PC-9 (cell line): ENCODE results near the gene C15orf40. TPM values are rescaled to one million over a fixed set of nuclear protein-coding genes. Genes with fewer than 3 reads are reported as not detected.

Experiments used
- BruUV-seq: library from RNA; stranded (reverse); fragments of 400-500 nt; replicated peaks from 2 replicates; lab custom pipeline; 2021; lab: Mats Ljungman, UMichigan
- CTCF ChIA-PET: fragments of 300-600 bp; sonication (Branson Sonifier 250); formaldehyde crosslinking; loops from one replicate; lab custom pipeline; 2022; ENCODE audit warnings: antibody characterized with exemption; lab: Charles Lee
- POLR2A ChIA-PET: fragments of 300-600 bp; sonication (Branson Sonifier 250); formaldehyde crosslinking; loops from one replicate; lab custom pipeline; 2022; ENCODE audit warnings: antibody characterized with exemption; ENCODE audit not compliant: unreplicated experiment; lab: Charles Lee
- DNase-seq, 2 experiments: peaks; one replicate each; pipeline versions ENCODE4 v3.0.0 to v3.0.0-alpha.2; 2015 to 2022; ENCODE audit warnings: mixed read lengths in 1 of 2
- H2AFZ ChIP-seq: fragments of 200-600 bp; sonication (generic); 2 replicates; pipeline ENCODE4 v1.8.1; 2017; ENCODE audit warnings: antibody characterized with exemption
- H3F3A ChIP-seq: fragments of 200-600 bp; sonication (generic); 2 replicates; pipeline ENCODE4 v1.8.1; 2017; ENCODE audit warnings: antibody characterized with exemption, mild to moderate bottlenecking, low read depth; ENCODE audit not compliant: insufficient read depth
- H3K27ac ChIP-seq: fragments of 200-600 bp; sonication (generic); 2 replicates; pipeline ENCODE4 v1.6.1; 2016; ENCODE audit warnings: mixed run types
- H3K27me3 ChIP-seq: fragments of 200-600 bp; sonication (generic); 2 replicates; pipeline ENCODE4 v1.6.1; 2016; ENCODE audit warnings: low read depth, mixed run types; ENCODE audit not compliant: insufficient read depth
- H3K36me3 ChIP-seq: fragments of 200-600 bp; sonication (generic); 2 replicates; pipeline ENCODE4 v1.6.1; 2016; ENCODE audit warnings: low read depth, mixed run types
- H3K4me1 ChIP-seq: fragments of 200-600 bp; sonication (generic); replicated peaks from 2 replicates; pipeline ENCODE4 v1.6.1; 2016; ENCODE audit warnings: mixed run types; ENCODE audit not compliant: insufficient read depth
- H3K4me2 ChIP-seq: fragments of 200-600 bp; sonication (generic); 2 replicates; pipeline ENCODE4 v1.6.1; 2017; ENCODE audit warnings: mixed run types
- H3K4me3 ChIP-seq: fragments of 200-600 bp; sonication (generic); 2 replicates; pipeline ENCODE4 v1.6.1; 2016; ENCODE audit warnings: mixed run types
- H3K79me2 ChIP-seq: fragments of 200-600 bp; sonication (generic); 2 replicates; pipeline ENCODE4 v1.6.1; 2017; ENCODE audit warnings: low read depth, mixed run types
- H3K9me2 ChIP-seq: fragments of 200-600 bp; sonication (generic); 2 replicates; pipeline ENCODE4 v1.8.1; 2017; ENCODE audit warnings: mild to moderate bottlenecking; ENCODE audit not compliant: insufficient read depth
- H3K9me3 ChIP-seq: fragments of 200-600 bp; sonication (generic); 2 replicates; pipeline ENCODE4 v1.8.1; 2016; ENCODE audit warnings: low read depth; ENCODE audit not compliant: insufficient read depth
- H4K20me1 ChIP-seq: fragments of 200-600 bp; sonication (generic); 2 replicates; pipeline ENCODE4 v1.8.1; 2017; ENCODE audit not compliant: insufficient read depth
- CTCF ChIP-seq: fragments of 200-600 bp; sonication (generic); conservative IDR thresholded peaks from 2 replicates; pipeline ENCODE4 v1.6.1; 2017; ENCODE audit warnings: mixed run types, antibody characterized with exemption, mild to moderate bottlenecking, moderate library complexity
- EZH2 ChIP-seq: fragments of 200-600 bp; sonication (generic); IDR thresholded peaks from 2 replicates; pipeline ENCODE4 v1.8.0; 2017; ENCODE audit warnings: antibody characterized with exemption, low read depth
- intact Hi-C: fragments of 100-400 bp; cut with micrococcal nuclease; formaldehyde crosslinking; loops from one replicate; pipeline ENCODE4 v1.10.0; 2022; ENCODE audit not compliant: unreplicated experiment
- total RNA-seq: library from RNA; stranded (reverse); gene quantifications from 2 replicates; pipeline ENCODE4 v1.2.3, GENCODE V29; 2021

The C15orf40 gene
- total RNA-seq, 1 experiment from 2014 or later: 21.2 TPM

GRCh38 chr15:82959423-82959822 is 52.0 kb downstream of the C15orf40 start:
- POLR2A ChIA-PET: no interaction called here
- H4K20me1 ChIP-seq: no peaks in the 10 kb centered on the region
- BruUV-seq: no TSS peak
- no peak for DNase-seq
- H3K79me2 ChIP-seq: no peaks in the 10 kb centered on the region
- H3K9me2 ChIP-seq: no peaks in the 10 kb centered on the region
- no peak overlapping the region for H2AFZ ChIP-seq
- TF ChIP-seq EZH2 (no peak), CTCF (no peak)
- H3K4me1 ChIP-seq: no peaks in the 10 kb centered on the region
- H3K9me3 ChIP-seq: no peaks in the 10 kb centered on the region
- CTCF ChIA-PET: no interaction called here
- no peaks in the 10 kb centered on the region for H3K36me3 ChIP-seq
- H3K4me2 ChIP-seq: no peak overlapping the region
- peaks cover 6% of the 10 kb centered on the region; the same call in 1 of the 2 replicates for H3K27me3 ChIP-seq
- H3K4me3 ChIP-seq: no peak overlapping the region
- H3K27ac ChIP-seq: no peak overlapping the region
- no peaks in the 10 kb centered on the region for H3F3A ChIP-seq
- intact Hi-C loops: no loop called here

- POLR2A ChIA-PET: no interaction called here
These were observed 52.8 kb downstream of the C15orf40 start for GRCh38 chr15:82958638-82959037.

GRCh38 chr15:82952158-82953081 is 59.0 kb downstream of the C15orf40 start, which contains the start of gene HOMER2:
TSS of gene HOMER2 (minus strand) at chr15:82952720. CDS start at chr15:82952535, 185 bp downstream.
- H3K4me2 ChIP-seq: peak within 1 kb of the TSS; percentile 60
- H3F3A ChIP-seq: no peaks in the 10 kb centered on the region
- CTCF ChIA-PET: no interaction called here
- H3K4me1 ChIP-seq: no peaks in the 10 kb centered on the region
- POLR2A ChIA-PET: no interaction called here
- H3K27me3 ChIP-seq: peaks cover 7% of the 10 kb centered on the region; the same call in 1 of the 2 replicates
- H3K79me2 ChIP-seq: no peaks in the 10 kb centered on the region
- H4K20me1 ChIP-seq: no peaks in the 10 kb centered on the region
- DNase-seq: peak in 1 of 2 experiments; percentile 41
- intact Hi-C loops: no loop called here
- BruUV-seq: no TSS peak
- peak within 1 kb of the TSS; percentile 40; the same call in 1 of the 2 replicates for H2AFZ ChIP-seq
- TF ChIP-seq CTCF (no peak), EZH2 (no peak)
- no peaks in the 10 kb centered on the region for H3K36me3 ChIP-seq
- no peaks in the 10 kb centered on the region for H3K9me2 ChIP-seq
- H3K27ac ChIP-seq: no peak within 1 kb of the TSS
- peak within 1 kb of the TSS; percentile 47; the same call in 1 of the 2 replicates for H3K4me3 ChIP-seq
- H3K9me3 ChIP-seq: no peaks in the 10 kb centered on the region

More at GRCh38 chr15:82958638-82959037, 52.8 kb downstream of the C15orf40 start:
- H3K79me2 ChIP-seq: no peaks in the 10 kb centered on the region
- no peak overlapping the region for H2AFZ ChIP-seq
- CTCF ChIA-PET: no interaction called here
- intact Hi-C loops: no loop called here
- H3K36me3 ChIP-seq: no peaks in the 10 kb centered on the region
- H3K4me2 ChIP-seq: no peak overlapping the region
- no peaks in the 10 kb centered on the region for H3K9me2 ChIP-seq
- H3K4me3 ChIP-seq: no peak overlapping the region
- H3K4me1 ChIP-seq: no peaks in the 10 kb centered on the region
- no peaks in the 10 kb centered on the region for H3F3A ChIP-seq
- no TSS peak for BruUV-seq
- no peaks in the 10 kb centered on the region for H4K20me1 ChIP-seq
- H3K27me3 ChIP-seq: peaks cover 6% of the 10 kb centered on the region; the same call in 1 of the 2 replicates
- DNase-seq: no peak
- TF ChIP-seq CTCF (no peak), EZH2 (no peak)
- no peak overlapping the region for H3K27ac ChIP-seq
- H3K9me3 ChIP-seq: no peaks in the 10 kb centered on the region
